Measurements from ENCODE around the gene EMX1.
A peak's percentile ranks its signal among the peaks of the same experiment; 100 is the strongest.

Gene EMX1

DNA sequence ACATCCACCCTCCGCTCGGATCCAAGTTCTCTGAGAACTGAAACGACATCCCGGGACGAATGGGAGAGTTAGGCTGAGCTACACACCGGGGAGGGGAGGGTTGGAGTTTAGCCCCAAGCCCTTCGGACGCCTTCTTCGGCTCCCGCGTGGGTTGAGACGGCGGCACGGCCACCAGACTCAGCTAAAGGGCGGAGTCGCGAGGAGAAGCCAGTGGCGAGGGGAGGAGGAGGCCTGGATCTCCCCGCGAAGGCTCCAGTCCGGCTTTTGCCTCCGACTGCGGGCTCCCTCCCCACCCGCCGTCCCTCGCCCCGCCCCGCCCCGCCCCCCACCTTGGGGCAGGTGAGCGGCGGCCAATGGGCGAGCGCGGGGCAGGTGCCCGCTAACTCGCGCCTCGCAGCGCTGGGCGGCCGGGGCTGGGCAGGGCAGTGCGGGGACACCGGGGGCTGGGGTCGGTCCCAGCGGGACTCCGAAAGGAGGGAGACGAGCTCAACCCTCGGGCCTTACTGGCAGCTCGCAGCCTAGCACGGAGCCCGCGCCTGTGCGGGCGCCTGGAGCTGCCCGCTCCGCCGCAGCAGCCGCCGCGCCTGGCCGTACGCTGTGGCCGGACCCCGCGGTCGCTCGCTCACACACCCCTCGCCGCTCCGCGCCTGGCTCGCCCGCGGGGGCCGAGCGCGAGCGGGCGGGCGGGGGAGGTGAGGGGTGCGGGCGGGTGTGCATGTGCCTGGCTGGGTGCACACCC is at the start of gene EMX1:
Gene EMX1, plus strand, starts transcription at position 382 of the 739 bp plus-strand sequence. Its CDS starts 334 bp downstream, at position 716.
- DNase-seq = peak; percentile 19

GRCh38 chr2:72871060-72871459 is 46.3 kb upstream of the EMX1 start:
- DNase-seq = no peak

DNA sequence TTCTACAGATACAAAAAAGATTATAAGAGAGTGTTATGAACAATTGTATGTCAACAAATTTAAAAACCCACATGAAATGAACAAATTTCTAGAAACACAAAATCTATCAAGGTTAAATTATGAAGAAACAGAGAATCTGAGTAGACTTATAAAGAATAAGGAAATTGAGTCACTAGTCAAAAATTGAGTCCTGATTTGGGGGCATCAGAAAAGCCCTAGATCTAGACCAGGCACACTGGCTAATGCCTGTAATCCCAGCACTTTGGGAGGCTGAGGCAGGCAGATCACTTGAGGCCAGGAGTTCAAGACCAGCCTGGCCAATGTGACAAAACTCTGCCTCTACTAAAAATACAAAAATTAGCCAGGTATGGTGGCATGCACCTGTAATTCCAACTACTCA is 45.4 kb upstream of the EMX1 start:
- no peak for DNase-seq

DNA sequence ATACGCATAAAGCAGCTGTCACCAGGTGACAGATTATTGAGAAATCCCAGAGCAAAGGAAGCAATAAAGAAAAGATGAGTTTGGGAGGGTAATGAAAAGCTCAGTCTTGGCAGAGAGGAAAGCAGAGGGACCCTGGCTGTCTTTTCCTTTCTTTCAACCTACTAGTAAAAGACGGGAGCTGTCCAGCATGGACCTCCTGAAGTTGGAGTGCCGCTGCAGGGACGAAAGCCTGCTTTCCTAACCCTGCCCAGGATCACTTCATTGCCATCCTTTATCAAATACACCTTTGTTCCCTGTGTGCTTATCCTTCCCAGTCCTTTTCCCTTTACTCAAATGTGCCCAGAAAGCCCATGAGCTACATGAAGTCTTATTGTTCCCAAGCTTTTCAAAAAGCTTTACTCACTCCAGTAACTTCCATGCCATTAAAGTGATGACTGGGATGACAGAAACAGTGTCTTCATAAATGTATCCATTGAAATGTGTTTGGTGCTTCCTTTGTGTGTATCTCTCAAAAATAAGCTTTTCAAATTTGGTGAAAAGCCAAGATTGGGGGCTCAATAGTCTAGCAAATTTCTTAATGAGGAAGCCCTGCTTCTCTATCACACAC is 33.9 kb upstream of the EMX1 start:
- DNase-seq = peak; percentile 28

GRCh38 chr2:72886505-72887031 is 30.8 kb upstream of the EMX1 start:
- DNase-seq = no peak

DNA sequence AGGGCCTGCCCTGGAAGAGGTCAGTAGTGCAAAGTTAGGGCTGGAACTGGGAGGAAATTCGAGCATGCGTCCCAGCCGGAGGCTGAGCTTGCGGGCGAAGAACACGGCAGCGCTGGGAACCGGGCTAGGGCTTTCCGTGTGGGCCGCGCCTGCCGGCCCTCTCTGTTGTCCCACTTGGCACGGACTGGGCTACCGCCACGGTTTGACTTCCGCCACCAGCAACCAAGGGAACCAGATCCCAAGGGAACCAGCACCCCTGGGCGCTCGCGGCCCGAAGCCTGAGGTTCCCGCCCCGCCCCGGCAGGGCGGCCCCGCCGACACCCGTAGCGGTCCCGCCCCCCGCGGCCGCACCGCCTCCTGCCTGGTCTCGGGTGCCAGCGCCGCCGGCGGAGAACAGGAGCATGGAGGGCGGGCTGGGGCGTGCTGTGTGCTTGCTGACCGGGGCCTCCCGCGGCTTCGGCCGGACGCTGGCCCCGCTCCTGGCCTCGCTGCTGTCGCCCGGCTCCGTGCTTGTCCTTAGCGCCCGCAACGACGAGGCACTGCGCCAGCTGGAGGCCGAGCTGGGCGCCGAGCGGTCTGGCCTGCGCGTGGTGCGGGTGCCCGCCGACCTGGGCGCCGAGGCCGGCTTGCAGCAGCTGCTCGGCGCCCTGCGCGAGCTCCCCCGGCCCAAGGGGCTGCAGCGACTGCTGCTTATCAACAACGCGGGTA is 30.1 kb upstream of the EMX1 start, which contains the start of gene SPR:
Gene SPR, plus strand, starts transcription at position 377 of the 708 bp plus-strand sequence. Its CDS starts 25 bp downstream, at position 402.
- peak; percentile 66 for DNase-seq

DNA sequence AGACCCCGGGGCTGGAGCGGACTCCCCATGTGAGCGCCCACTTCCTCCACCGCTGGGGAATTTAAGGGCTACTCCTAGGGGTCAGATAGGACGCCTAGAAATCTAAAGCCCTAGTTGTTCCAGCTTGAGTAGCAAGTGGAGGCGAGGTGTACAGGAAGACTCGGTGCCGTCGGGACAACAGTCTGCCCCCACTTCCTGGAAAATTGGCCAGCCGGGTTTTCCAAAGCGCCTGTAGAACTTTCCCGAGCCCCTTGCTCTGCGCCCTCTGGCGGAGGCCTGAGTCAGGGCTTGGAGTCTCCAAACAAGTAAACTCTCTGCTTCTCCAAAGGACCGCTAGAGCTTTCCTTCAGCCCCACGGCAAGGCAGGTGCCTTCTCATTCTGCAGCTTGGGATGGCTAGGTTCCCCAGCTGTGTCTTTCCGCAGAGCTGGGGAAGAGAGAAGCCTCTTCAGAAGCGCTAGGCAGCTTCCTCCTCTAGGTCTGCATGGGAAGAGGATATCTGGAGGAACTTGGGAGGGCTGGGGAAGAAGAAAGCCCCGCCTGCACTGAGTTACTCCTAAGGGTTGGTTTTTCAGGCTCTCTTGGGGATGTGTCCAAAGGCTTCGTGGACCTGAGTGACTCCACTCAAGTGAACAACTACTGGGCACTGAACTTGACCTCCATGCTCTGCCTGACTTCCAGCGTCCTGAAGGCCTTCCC is 29.4 kb upstream of the EMX1 start:
- DNase-seq = peak; percentile 81

DNA sequence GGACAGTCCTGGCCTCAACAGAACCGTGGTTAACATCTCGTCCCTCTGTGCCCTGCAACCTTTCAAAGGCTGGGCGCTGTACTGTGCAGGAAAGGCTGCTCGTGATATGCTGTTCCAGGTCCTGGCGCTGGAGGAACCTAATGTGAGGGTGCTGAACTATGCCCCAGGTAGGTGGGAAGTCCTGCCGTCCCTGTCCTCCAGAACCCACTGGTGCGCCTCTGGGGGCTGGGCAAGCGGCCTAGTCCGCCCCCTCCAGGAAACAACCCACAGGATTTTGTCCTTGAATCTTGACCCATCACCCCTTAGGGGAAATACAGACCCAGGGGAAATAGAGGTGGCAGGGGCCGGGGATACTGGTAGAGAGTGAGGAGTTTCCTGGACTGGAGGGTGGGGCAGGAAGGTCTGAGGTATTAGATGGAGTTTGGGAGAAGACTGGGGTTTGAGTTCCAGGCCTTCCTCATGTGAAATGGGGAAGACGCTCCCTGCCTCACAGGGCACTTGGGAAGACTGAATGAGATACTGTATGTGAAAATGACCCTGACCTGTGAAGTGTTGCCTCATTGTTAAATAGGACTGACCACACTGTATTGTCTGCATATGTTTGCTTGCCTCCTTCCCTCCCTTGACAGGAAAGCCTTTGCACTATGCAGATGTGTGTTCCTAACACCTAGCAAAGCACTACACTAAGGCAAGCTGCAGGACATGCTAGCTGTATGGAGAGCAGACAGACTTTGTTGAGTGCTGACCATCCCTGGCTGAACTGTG is 28.7 kb upstream of the EMX1 start:
- no peak for DNase-seq

- DNase-seq = no peak
These were observed 27.3 kb upstream of the EMX1 start for GRCh38 chr2:72889991-72890390.

GRCh38 chr2:72891091-72891818 is 26.1 kb upstream of the EMX1 start:
- DNase-seq = no peak

DNA sequence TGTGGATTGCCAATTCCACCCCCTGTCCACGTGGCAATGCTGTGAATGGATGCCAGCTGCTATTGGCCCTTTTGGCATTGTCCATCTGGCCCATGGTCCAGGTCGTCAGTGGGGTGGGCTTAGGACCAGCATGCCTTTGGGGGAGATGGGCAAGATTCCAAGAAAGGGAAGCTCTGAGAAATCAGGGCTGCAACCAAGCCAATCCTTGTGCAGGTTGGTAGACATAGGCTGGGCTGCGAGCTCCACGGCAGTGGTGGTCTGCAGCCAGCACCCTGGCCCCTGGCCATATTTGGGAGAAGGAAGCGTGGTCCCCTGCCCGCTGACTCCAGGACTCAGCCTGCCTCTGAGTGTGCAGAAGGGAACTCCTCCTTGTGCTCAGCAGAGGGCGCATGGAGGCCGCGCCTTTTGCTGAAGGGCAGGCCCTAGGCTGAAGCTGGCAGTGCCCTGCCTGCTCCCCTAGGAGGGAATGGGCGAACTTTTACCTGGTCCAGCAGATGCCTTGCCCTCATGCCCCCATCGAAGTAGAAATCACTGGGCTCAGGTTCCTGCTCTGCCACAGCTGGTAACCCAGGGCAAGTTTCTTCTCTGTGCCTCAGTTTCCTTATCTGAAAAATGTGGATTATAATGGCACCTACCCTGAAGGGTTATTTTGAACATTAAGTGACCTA is 24.7 kb upstream of the EMX1 start:
- peak; percentile 72 for DNase-seq

DNA sequence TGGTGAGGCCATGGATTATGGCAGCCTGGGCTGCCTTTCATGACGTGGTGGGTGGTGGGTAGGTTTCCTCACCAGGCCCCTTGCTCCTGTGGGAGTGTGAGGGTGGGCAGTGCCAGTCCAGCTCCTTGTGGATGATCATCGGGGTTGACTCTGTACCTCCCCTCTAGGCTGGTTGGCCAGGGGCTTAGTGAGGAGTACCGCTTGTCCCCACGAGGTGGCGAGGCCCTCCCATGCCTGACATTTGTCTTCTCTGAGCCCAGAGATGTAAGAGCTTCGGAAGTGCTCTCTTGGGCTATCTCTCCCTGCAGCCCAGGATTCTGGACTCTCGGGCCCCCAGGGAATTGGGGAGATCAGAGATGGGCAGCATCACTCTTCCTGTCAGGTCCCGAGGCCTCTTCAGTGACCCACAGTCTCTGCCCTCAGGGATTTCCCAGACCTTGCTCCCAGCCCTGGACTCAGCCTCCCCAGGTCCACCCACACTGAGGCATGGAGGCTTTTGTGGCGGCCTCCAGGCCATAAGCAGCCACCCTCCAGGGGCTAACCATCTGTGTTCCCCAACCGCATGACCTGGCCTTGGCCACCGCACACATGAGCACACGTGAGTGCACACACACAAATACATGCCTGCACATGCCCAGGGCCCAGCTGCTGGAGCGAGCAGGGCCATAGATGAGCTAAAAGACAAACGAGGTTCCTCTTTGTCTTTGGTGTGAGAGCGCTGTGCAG is 23.6 kb upstream of the EMX1 start:
- DNase-seq = peak; percentile 60

DNA sequence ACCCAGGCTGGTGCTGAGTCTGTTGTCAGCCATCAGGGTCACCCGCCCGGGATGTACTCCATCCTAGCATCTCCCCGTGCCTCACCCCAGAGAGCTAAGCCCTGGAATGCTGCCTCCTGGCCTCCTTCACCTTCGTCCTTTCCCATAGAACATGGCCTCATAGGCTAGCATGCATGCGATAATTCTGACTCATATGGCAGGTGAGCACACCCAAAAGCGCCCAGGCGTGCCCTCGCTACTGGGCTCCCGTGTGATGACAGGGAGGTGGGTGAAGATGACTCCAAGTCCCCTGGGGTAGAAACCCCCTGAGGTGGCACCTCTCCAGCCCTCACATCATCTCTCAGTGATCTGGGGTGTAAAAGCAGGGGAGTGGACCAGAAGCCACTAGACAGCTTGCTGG is 22.8 kb upstream of the EMX1 start:
- no peak for DNase-seq

GRCh38 chr2:72895154-72895553 is 22.2 kb upstream of the EMX1 start:
- DNase-seq = no peak

- DNase-seq = no peak
These were observed 21.5 kb upstream of the EMX1 start for GRCh38 chr2:72895759-72896281.

- no peak for DNase-seq
These were observed 20.9 kb upstream of the EMX1 start for GRCh38 chr2:72896446-72896845.

- DNase-seq = no peak
These were observed 19.3 kb upstream of the EMX1 start for GRCh38 chr2:72897785-72898584.

DNA sequence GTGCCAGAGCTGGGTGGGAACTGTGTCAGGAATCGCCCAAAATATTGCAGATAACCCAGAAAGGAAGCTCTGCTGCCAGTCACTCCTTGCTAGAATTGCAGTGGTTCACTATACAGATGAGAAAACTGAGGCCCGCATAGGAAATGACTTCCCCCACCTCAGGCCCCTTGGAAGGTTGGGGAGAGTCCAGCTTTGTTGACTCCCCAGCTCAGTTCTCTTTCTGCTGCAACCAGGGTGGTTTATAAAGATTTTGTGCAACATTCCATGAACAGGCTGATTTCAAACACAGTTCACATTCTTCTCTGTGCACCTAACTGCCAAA is 18.8 kb upstream of the EMX1 start:
- no peak for DNase-seq

DNA sequence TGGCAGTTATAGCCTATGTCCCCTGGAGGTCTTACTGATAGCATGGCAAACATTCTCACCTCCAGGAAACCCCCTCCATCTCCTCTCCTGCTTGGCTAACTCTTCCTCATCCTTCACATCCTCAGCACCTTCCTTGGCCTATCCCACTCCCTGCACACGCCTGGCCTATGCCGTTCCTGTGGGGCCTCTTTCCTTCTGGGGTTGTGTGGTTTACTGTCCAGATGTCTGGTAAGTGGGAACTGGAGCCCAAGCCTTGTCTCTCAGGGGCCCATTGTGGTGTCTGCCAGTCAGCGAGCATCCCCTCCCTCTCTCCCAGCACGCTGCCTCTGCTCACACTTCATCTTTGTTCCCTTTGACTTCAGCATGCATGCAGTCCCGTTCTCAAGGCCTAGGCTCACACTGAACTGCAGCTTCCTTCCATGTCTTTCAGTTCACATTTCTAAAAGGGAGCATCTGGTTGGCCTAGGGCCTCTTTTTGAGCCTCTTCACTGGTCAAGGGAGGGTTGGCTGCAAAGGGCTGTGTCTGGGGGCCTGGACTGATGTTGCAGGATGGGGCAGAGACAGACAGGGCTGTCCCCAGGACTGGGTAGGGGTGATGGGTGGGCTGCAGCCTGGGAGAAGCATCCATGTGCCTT is 17.0 kb upstream of the EMX1 start:
- DNase-seq = no peak

Data from hematopoietic multipotent progenitor cell treated with erythropoietin and hydrocortisone succinate and interleukin-3 and kit ligand, for 8 days (in vitro differentiated cells).